Neuron (in vitro differentiated cells): ENCODE measurements around the gene QSOX2.

Experiments
- H2AFZ ChIP-seq: one replicate; pipeline ENCODE4 v1.6.1; 2013; ENCODE audit warnings: low read depth, mild to moderate bottlenecking, inconsistent platforms, low read length, moderate library complexity
- H3K27me3 ChIP-seq: one replicate; pipeline ENCODE4 v1.6.1; 2013; ENCODE audit warnings: low read length; ENCODE audit not compliant: insufficient read depth
- H3K36me3 ChIP-seq: one replicate; pipeline ENCODE4 v1.6.1; 2013; ENCODE audit warnings: low read length; ENCODE audit not compliant: insufficient read depth
- H3K4me1 ChIP-seq: one replicate; pipeline ENCODE4 v1.6.1; 2013; ENCODE audit warnings: low read length; ENCODE audit not compliant: insufficient read depth
- H3K4me3 ChIP-seq: 2 replicates; pipeline ENCODE4 v1.5.1; 2013; ENCODE audit warnings: mild to moderate bottlenecking, low read length, moderate library complexity
- H3K9me3 ChIP-seq: one replicate; pipeline ENCODE4 v1.6.1; 2013; ENCODE audit warnings: low read length

Gene QSOX2

DNA sequence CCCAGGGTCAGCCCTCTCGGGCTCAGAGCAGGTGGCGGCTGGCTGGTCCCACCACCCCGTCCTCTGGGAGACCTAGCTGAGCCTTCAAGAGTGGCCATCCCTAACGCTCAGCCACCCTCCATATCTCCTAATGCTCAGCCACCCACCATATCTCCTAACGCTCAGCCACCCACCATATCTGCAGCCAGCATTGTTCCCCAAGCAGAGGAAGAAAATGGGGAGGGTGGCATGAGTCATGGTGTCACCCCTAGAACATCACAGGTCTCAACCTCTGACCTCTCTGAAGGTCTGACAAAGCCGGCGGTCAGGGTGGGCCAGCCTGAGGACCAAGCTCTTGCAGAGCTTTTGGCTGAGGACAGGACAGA lies 55.4 kb downstream of the QSOX2 start:
- peaks cover 84% of the 10 kb centered on the region for H3K27me3 ChIP-seq
- H3K36me3 ChIP-seq, result no peaks in the 10 kb centered on the region
- H3K9me3 ChIP-seq, result no peaks in the 10 kb centered on the region
- H2AFZ ChIP-seq, result no peak overlapping the region
- peaks cover 14% of the 10 kb centered on the region for H3K4me1 ChIP-seq
- H3K4me3 ChIP-seq, result no peak overlapping the region

- H3K4me3 ChIP-seq, result no peak overlapping the region
- no peaks in the 10 kb centered on the region for H3K9me3 ChIP-seq
- H3K27me3 ChIP-seq, result peaks cover 84% of the 10 kb centered on the region
- no peak overlapping the region for H2AFZ ChIP-seq
- H3K4me1 ChIP-seq, result peaks cover 20% of the 10 kb centered on the region
- no peaks in the 10 kb centered on the region for H3K36me3 ChIP-seq
Measured at GRCh38 chr9:136189394-136190236, 56.0 kb downstream of the QSOX2 start.

GRCh38 chr9:136187683-136188586 lies 57.7 kb downstream of the QSOX2 start:
- H3K4me1 ChIP-seq, result peaks cover 20% of the 10 kb centered on the region
- peaks cover 77% of the 10 kb centered on the region for H3K27me3 ChIP-seq
- no peaks in the 10 kb centered on the region for H3K36me3 ChIP-seq
- no peak overlapping the region for H2AFZ ChIP-seq
- no peaks in the 10 kb centered on the region for H3K9me3 ChIP-seq
- H3K4me3 ChIP-seq, result no peak overlapping the region

GRCh38 chr9:136187197-136187596 lies 58.4 kb downstream of the QSOX2 start:
- H3K27me3 ChIP-seq, result peaks cover 76% of the 10 kb centered on the region
- no peak overlapping the region for H3K4me3 ChIP-seq
- no peaks in the 10 kb centered on the region for H3K36me3 ChIP-seq
- peaks cover 17% of the 10 kb centered on the region for H3K4me1 ChIP-seq
- no peaks in the 10 kb centered on the region for H3K9me3 ChIP-seq
- H2AFZ ChIP-seq, result no peak overlapping the region

DNA sequence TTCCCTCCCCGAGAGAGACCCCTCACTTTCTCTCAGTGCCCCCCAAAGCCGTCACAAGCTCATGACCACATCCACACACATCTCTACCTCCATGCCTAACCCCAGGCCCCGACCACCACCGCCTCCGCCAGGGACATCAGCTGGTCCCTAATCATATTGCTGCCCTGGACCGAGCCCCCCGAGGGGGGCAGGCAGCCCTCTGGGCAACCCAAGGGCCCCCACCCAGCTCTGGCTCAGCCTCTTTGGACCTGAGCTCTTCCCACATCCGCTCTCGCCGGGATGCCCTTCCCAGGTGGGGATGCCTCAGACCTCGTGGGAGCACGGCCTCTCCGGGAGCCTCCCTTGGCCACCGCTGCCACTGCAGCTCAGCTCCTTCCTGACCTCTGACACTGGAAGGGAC lies 59.2 kb downstream of the QSOX2 start:
- Histone ChIP-seq H3K9me3 (no peaks in the 10 kb centered on the region), H2AFZ (no peak overlapping the region), H3K27me3 (peaks cover 74% of the 10 kb centered on the region), H3K36me3 (no peaks in the 10 kb centered on the region), H3K4me3 (no peak overlapping the region), H3K4me1 (peaks cover 12% of the 10 kb centered on the region)

- H3K9me3 ChIP-seq, result no peaks in the 10 kb centered on the region
- no peak overlapping the region for H3K4me3 ChIP-seq
- peaks cover 12% of the 10 kb centered on the region for H3K4me1 ChIP-seq
- H3K27me3 ChIP-seq, result peaks cover 68% of the 10 kb centered on the region
- no peaks in the 10 kb centered on the region for H3K36me3 ChIP-seq
- H2AFZ ChIP-seq, result no peak overlapping the region
Measured at GRCh38 chr9:136185596-136186366, 59.8 kb downstream of the QSOX2 start.

DNA sequence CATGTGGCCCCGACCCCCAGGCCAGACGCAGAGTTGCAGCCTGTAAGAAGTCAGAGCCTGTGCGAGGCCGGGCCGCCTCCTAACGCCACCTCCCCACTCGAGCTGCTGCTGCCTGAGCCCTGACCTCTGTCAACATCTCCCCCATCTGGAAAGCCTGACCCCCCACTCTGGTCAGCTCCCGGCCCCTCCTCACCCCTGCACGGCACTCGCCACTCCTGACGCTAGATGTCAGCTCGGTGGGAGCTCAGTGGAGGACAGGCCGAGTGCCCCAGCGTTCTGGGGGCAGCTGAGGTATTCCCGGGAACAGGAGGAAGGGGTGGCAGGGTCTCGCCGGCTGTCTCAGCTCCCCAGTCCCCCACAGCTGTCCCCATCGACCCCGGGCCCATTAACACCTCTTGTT lies 60.5 kb downstream of the QSOX2 start:
- Histone ChIP-seq H3K27me3 (peaks cover 65% of the 10 kb centered on the region), H3K36me3 (no peaks in the 10 kb centered on the region)

DNA sequence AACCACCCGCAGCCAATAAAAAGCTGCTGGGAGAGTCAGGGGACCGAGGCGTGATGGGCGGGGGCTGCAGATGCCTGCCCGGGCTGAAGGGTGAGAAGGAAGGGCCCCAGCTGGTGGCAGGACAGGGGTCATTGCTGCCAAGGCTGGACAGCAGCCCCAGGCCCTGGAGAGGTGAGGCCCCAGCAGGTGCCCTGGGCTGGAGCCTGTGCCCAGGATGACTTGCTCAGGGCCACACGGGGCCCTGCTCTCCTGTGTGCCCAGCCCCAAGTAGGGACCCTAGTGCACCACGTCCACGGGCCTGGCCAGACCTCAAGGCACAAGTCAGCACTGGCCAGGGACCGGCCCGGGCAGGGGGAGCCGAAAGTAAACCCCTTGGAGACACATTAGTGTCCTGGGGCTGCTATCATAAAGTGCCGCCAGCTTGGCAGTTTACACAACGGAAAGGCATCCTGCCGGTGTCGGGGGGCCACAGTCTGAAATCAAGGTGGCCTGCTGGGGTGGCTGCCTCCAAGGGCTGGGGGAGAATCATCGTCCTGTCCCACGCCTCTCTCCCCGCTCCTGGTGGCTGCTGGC lies 62.7 kb downstream of the QSOX2 start:
- H3K36me3 ChIP-seq, result no peaks in the 10 kb centered on the region
- H3K9me3 ChIP-seq, result no peaks in the 10 kb centered on the region
- no peak overlapping the region for H2AFZ ChIP-seq
- H3K4me1 ChIP-seq, result peaks cover 12% of the 10 kb centered on the region
- H3K27me3 ChIP-seq, result peaks cover 73% of the 10 kb centered on the region
- H3K4me3 ChIP-seq, result no peak overlapping the region

More for the DNA sequence above, 60.5 kb downstream of the QSOX2 start:
- Histone ChIP-seq H2AFZ (no peak overlapping the region), H3K4me1 (peaks cover 12% of the 10 kb centered on the region), H3K9me3 (no peaks in the 10 kb centered on the region), H3K4me3 (no peak overlapping the region)

DNA sequence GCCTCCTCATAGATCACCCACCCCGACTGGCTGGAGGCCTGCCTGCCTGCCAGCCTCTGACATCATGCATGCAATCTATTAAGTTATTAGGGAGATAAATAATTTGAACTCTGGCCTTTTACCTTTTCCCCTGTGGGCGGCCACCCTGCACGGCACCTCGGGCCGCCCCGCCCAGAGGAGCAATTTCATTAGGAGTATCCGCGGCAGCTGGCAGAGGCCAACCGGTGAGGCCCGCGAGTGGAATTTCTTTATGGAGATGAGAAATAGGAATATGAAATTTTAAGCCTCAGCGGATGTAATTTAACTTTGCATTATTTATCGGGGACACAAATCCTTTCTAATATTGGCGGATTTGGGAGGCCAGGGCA lies 63.2 kb downstream of the QSOX2 start:
- H3K27me3 ChIP-seq, result peaks cover 69% of the 10 kb centered on the region
- H2AFZ ChIP-seq, result no peak overlapping the region
- no peaks in the 10 kb centered on the region for H3K9me3 ChIP-seq
- no peaks in the 10 kb centered on the region for H3K36me3 ChIP-seq
- no peak overlapping the region for H3K4me3 ChIP-seq
- H3K4me1 ChIP-seq, result peaks cover 12% of the 10 kb centered on the region

GRCh38 chr9:136181784-136182419 lies 63.7 kb downstream of the QSOX2 start:
- no peaks in the 10 kb centered on the region for H3K9me3 ChIP-seq
- H3K4me1 ChIP-seq, result peaks cover 12% of the 10 kb centered on the region
- no peak overlapping the region for H2AFZ ChIP-seq
- peaks cover 70% of the 10 kb centered on the region for H3K27me3 ChIP-seq
- H3K4me3 ChIP-seq, result no peak overlapping the region
- H3K36me3 ChIP-seq, result no peaks in the 10 kb centered on the region

- Histone ChIP-seq H2AFZ (no peak overlapping the region), H3K36me3 (no peaks in the 10 kb centered on the region), H3K4me1 (peaks cover 10% of the 10 kb centered on the region), H3K4me3 (no peak overlapping the region), H3K27me3 (peaks cover 62% of the 10 kb centered on the region), H3K9me3 (no peaks in the 10 kb centered on the region)
Measured at GRCh38 chr9:136180586-136180985, 65.0 kb downstream of the QSOX2 start.

GRCh38 chr9:136179761-136180160 lies 65.9 kb downstream of the QSOX2 start:
- H3K27me3 ChIP-seq, result peaks cover 60% of the 10 kb centered on the region
- no peak overlapping the region for H2AFZ ChIP-seq
- no peaks in the 10 kb centered on the region for H3K36me3 ChIP-seq
- H3K9me3 ChIP-seq, result no peaks in the 10 kb centered on the region
- H3K4me3 ChIP-seq, result no peak overlapping the region
- H3K4me1 ChIP-seq, result peaks cover 6% of the 10 kb centered on the region
